H1 (cell line): ENCODE results near the gene MAP4K1. TPM values are rescaled to one million over a fixed set of nuclear protein-coding genes. Genes with fewer than 3 reads are reported as not detected.

Experiments
- BACH1 ChIP-seq: IDR thresholded peaks from 2 replicates; pipeline ENCODE4 v1.6.1; 2012; ENCODE audit warnings: low read length, improper control_type of control experiment
- BCL11A ChIP-seq, 2 experiments: IDR thresholded peaks; one replicate each; pipeline ENCODE4 v1.6.1; 2011; ENCODE audit warnings: low read depth in 2 of 2, low read length in 2 of 2, mild to moderate bottlenecking in 2 of 2
- E2F6 ChIP-seq: IDR thresholded peaks from 2 replicates; pipeline ENCODE4 v1.6.1; 2012; ENCODE audit warnings: inconsistent platforms
- EGR1 ChIP-seq: IDR thresholded peaks from 2 replicates; pipeline ENCODE4 v1.6.1; 2011; ENCODE audit warnings: low read depth, low read length, borderline replicate concordance
- EP300 ChIP-seq, 2 experiments: IDR thresholded peaks; 1 replicate in 1 of 2; 2 replicates in 1 of 2; pipeline ENCODE4 v1.6.1; 2011 to 2012; ENCODE audit warnings: low read depth in 2 of 2, low read length in 2 of 2, mild to moderate bottlenecking in 2 of 2, borderline replicate concordance in 1 of 2, inconsistent platforms in 1 of 2, moderate library complexity in 1 of 2
- EZH2 ChIP-seq: fragments of 200-600 bp; sonication (generic); IDR thresholded peaks from 2 replicates; pipeline ENCODE4 v1.7.1; 2012; ENCODE audit warnings: low read depth, mild to moderate bottlenecking, moderate library complexity, low read length, inconsistent platforms; ENCODE audit not compliant: severe bottlenecking
- GABPA ChIP-seq: IDR thresholded peaks from 2 replicates; pipeline ENCODE4 v1.6.1; 2011; ENCODE audit warnings: mild to moderate bottlenecking, low read length, moderate library complexity, borderline replicate concordance; ENCODE audit not compliant: insufficient read depth
- GTF2F1 ChIP-seq: IDR thresholded peaks from 2 replicates; pipeline ENCODE4 v1.6.1; 2012; ENCODE audit warnings: low read depth, low read length, improper control_type of control experiment, borderline replicate concordance
- JUN ChIP-seq: IDR thresholded peaks from 2 replicates; pipeline ENCODE4 v1.6.1; 2011; ENCODE audit warnings: low read depth, mild to moderate bottlenecking, improper control_type of control experiment, low read length
- KDM1A ChIP-seq: fragments of 200-600, 300-600 bp; sonication (generic); IDR thresholded peaks from 2 replicates; pipeline ENCODE4 v1.7.1; 2016; ENCODE audit warnings: mild to moderate bottlenecking, low read length, borderline replicate concordance
- NANOG ChIP-seq: IDR thresholded peaks from 2 replicates; pipeline ENCODE4 v1.6.1; 2011; ENCODE audit warnings: low read length, low read depth, mild to moderate bottlenecking, inconsistent platforms; ENCODE audit not compliant: insufficient read depth, poor library complexity, severe bottlenecking
- POLR2AphosphoS5 ChIP-seq: IDR thresholded peaks from 2 replicates; pipeline ENCODE4 v1.6.1; 2011; ENCODE audit warnings: low read depth, low read length
- RFX5 ChIP-seq: IDR thresholded peaks from 2 replicates; pipeline ENCODE4 v1.6.1; 2011; ENCODE audit warnings: low read depth, low read length, improper control_type of control experiment, borderline replicate concordance
- SAP30 ChIP-seq: fragments of 300-600 bp; sonication (generic); IDR thresholded peaks from 2 replicates; pipeline ENCODE4 v1.7.1; 2012; ENCODE audit warnings: low read length, moderate library complexity, mild to moderate bottlenecking, inconsistent platforms; ENCODE audit not compliant: insufficient read depth, insufficient replicate concordance
- SP1 ChIP-seq: IDR thresholded peaks from 2 replicates; pipeline ENCODE4 v1.6.1; 2011; ENCODE audit warnings: low read depth, low read length
- SP2 ChIP-seq: IDR thresholded peaks from 2 replicates; pipeline ENCODE4 v1.6.1; 2012; ENCODE audit warnings: mild to moderate bottlenecking, low read length, inconsistent platforms
- SRF ChIP-seq: IDR thresholded peaks from 2 replicates; pipeline ENCODE4 v1.6.1; 2011; ENCODE audit warnings: mild to moderate bottlenecking, low read depth, low read length, moderate library complexity
- SUZ12 ChIP-seq: fragments of 200-600 bp; sonication (generic); IDR thresholded peaks from 2 replicates; pipeline ENCODE4 v1.6.1; 2012; ENCODE audit warnings: mild to moderate bottlenecking, inconsistent platforms, low read length, moderate library complexity, mixed read lengths
- TAF7 ChIP-seq: optimal IDR thresholded peaks from 2 replicates; pipeline ENCODE3; 2011; ENCODE audit warnings: low read depth, mild to moderate bottlenecking, inconsistent platforms, low read length, moderate library complexity, borderline replicate concordance
- TCF12 ChIP-seq: IDR thresholded peaks from 2 replicates; pipeline ENCODE4 v1.6.1; 2011; ENCODE audit warnings: low read depth, mild to moderate bottlenecking, low read length
- TEAD4 ChIP-seq: IDR thresholded peaks from 2 replicates; pipeline ENCODE4 v1.6.1; 2012; ENCODE audit warnings: low read depth, low read length, inconsistent platforms, mixed read lengths
- USF2 ChIP-seq: IDR thresholded peaks from 2 replicates; pipeline ENCODE4 v1.6.1; 2011; ENCODE audit warnings: low read length, improper control_type of control experiment
- polyA plus RNA-seq, 7 experiments: library from polyadenylated mRNA; depleted of rRNA in 3 of 7; stranded (reverse) in 5 of 7; unstranded in 2 of 7; fragments of >200 nt in 5 of 7; fragments of 200-250 nt in 2 of 7; gene quantifications; 1 replicate in 5 of 7; 2 replicates in 1 of 7; 4 replicates in 1 of 7; pipeline versions ENCODE4 v1.2.1 to v1.2.3, GENCODE V29; 2011 to 2013; ENCODE audit warnings: missing spikeins in 2 of 7, mixed read lengths in 2 of 7
- total RNA-seq: library from RNA; stranded (reverse); fragmentation: NEBNext Ultra II Directional; extraction: Animal tissue kit (Norgen Biotek cat#: 25700); gene quantifications from 2 replicates; pipeline ENCODE4 v1.2.1, GENCODE V29; 2021

MAP4K1 gene
- total and polyA plus RNA-seq, 2 of the 8 experiments (the other 6 are each of a cell fraction or from before 2014, with no cell fraction given): 9.0 to 10.4 TPM

GRCh38 chr19:38666663-38667511, 49.1 kb upstream of the MAP4K1 start (continued):
- TF ChIP-seq EGR1 (no peak), TCF12 (no peak), SRF (no peak), TEAD4 (no peak), SP2 (no peak), JUN (no peak), SUZ12 (no peak), BCL11A (IDR thresholded peaks at IDR 0.05; ENCODE audit: low read depth in 2 of 2, low read length in 2 of 2) (no peak), SAP30 (no peak), GABPA (no peak), USF2 (no peak), E2F6 (no peak), POLR2AphosphoS5 (no peak), GTF2F1 (no peak), EZH2 (no peak), TAF7 (peak; percentile 59), RFX5 (no peak), NANOG (peak; percentile 18), BACH1 (no peak), KDM1A (0 out of 2 replicates have a peak, but pooled peaks have one; percentile 7), SP1 (no peak; the same call in 1 of the 2 replicates), EP300 (IDR thresholded peaks at IDR 0.05; ENCODE audit: borderline replicate concordance in 1 of 2, low read depth in 2 of 2, low read length in 2 of 2) (no peak)
